Left ventricle myocardium inferior (tissue), 1 donor: ENCODE data around the gene ANKUB1. TPM values are rescaled to one million over a fixed set of nuclear protein-coding genes. Genes with fewer than 3 reads are reported as not detected.
A peak's percentile ranks its signal among the peaks of the same experiment; 100 is the strongest.

Experiments
- DNase-seq: peaks from one replicate; pipeline ENCODE4 v3.0.0-alpha.2; 2020
- H3K27ac ChIP-seq: fragments of 200-600 bp; replicated peaks from 2 replicates; pipeline ENCODE4 v1.8.0; 2021
- H3K27me3 ChIP-seq: fragments of 200-600 bp; 2 replicates; pipeline ENCODE4 v1.8.0; 2021; ENCODE audit warnings: low read depth
- H3K36me3 ChIP-seq: fragments of 200-600 bp; 2 replicates; pipeline ENCODE4 v1.8.0; 2021
- H3K4me1 ChIP-seq: fragments of 200-600 bp; 2 replicates; pipeline ENCODE4 v1.8.0; 2021
- H3K4me3 ChIP-seq: fragments of 200-600 bp; 2 replicates; pipeline ENCODE4 v1.8.0; 2021; ENCODE audit warnings: mild to moderate bottlenecking, moderate library complexity
- H3K9me3 ChIP-seq: fragments of 200-600 bp; replicated peaks from 2 replicates; pipeline ENCODE4 v1.8.0; 2021
- CTCF ChIP-seq: fragments of 200-600 bp; IDR thresholded peaks from 2 replicates; pipeline ENCODE4 v1.8.0; 2021; ENCODE audit warnings: antibody characterized with exemption, mild to moderate bottlenecking, borderline replicate concordance
- intact Hi-C: fragments of 100-400 bp; cut with micrococcal nuclease; formaldehyde crosslinking; loops from one replicate; pipeline ENCODE4 v1.11.0; 2022
- total RNA-seq: library from RNA; stranded (reverse); fragmentation: NEBNext Ultra II Directional; extraction: Animal tissue kit (Norgen Biotek cat#: 25700); gene quantifications from one replicate; pipeline ENCODE4 v1.2.1, GENCODE V29; 2021
- donor health status: DM: no; HTN: yes; CAD: no; lungs with severe emphysema.

ANKUB1 gene
- total RNA-seq, 1 donor from 2014 or later: not detected

GRCh38 chr3:149771652-149772271 lies 20.6 kb downstream of the ANKUB1 start:
- H3K27me3 ChIP-seq: peaks cover 9% of the 10 kb centered on the region
- no peaks in the 10 kb centered on the region for H3K36me3 ChIP-seq
- DNase-seq: no peak
- H3K4me1 ChIP-seq: no peaks in the 10 kb centered on the region
- intact Hi-C loops: loop anchor here (5.0 kb wide), 1 partner anchor 259 kb away; no protein-coding TSS in a partner anchor
- no peak overlapping the region for H3K4me3 ChIP-seq
- H3K9me3 ChIP-seq: no peaks in the 10 kb centered on the region
- no peak overlapping the region for H3K27ac ChIP-seq
- peak; percentile 85 for TF ChIP-seq CTCF

- H3K4me1 ChIP-seq: no peaks in the 10 kb centered on the region
- H3K27ac ChIP-seq: no peak overlapping the region
- no peak overlapping the region for H3K4me3 ChIP-seq
- no peaks in the 10 kb centered on the region for H3K36me3 ChIP-seq
- H3K27me3 ChIP-seq: peaks cover 9% of the 10 kb centered on the region
- TF ChIP-seq CTCF: no peak
- H3K9me3 ChIP-seq: no peaks in the 10 kb centered on the region
- DNase-seq: no peak
- intact Hi-C loops: loop anchor here (5.0 kb wide), 1 partner anchor 258 kb away; no protein-coding TSS in a partner anchor
Measured at GRCh38 chr3:149770246-149770645, 22.1 kb downstream of the ANKUB1 start.

GRCh38 chr3:149768704-149769103 lies 23.6 kb downstream of the ANKUB1 start:
- intact Hi-C loops: no loop called here
- no peak for TF ChIP-seq CTCF
- Histone ChIP-seq H3K27me3 (peaks cover 22% of the 10 kb centered on the region), H3K36me3 (no peaks in the 10 kb centered on the region), H3K4me3 (no peak overlapping the region), H3K27ac (no peak overlapping the region), H3K4me1 (no peaks in the 10 kb centered on the region), H3K9me3 (no peaks in the 10 kb centered on the region)
- DNase-seq: no peak

- no peak for DNase-seq
- no peaks in the 10 kb centered on the region for H3K36me3 ChIP-seq
- H3K27ac ChIP-seq: no peak overlapping the region
- no peak for TF ChIP-seq CTCF
- H3K4me3 ChIP-seq: no peak overlapping the region
- no peaks in the 10 kb centered on the region for H3K4me1 ChIP-seq
- intact Hi-C loops: no loop called here
- no peaks in the 10 kb centered on the region for H3K9me3 ChIP-seq
- peaks cover 30% of the 10 kb centered on the region for H3K27me3 ChIP-seq
Measured at GRCh38 chr3:149767720-149768119, 24.6 kb downstream of the ANKUB1 start.

- peak; percentile 48 for TF ChIP-seq CTCF
- H3K4me3 ChIP-seq: no peak overlapping the region
- H3K27ac ChIP-seq: no peak overlapping the region
- no peak for DNase-seq
- intact Hi-C loops: no loop called here
- no peaks in the 10 kb centered on the region for H3K36me3 ChIP-seq
- H3K27me3 ChIP-seq: peaks cover 38% of the 10 kb centered on the region
- no peaks in the 10 kb centered on the region for H3K9me3 ChIP-seq
- no peaks in the 10 kb centered on the region for H3K4me1 ChIP-seq
Measured at GRCh38 chr3:149765762-149766334, 26.5 kb downstream of the ANKUB1 start.
